ENCODE results near the gene IRF1. TPM values are rescaled to one million over a fixed set of nuclear protein-coding genes. Genes with fewer than 3 reads are reported as not detected.
A peak's percentile ranks its signal among the peaks of the same experiment; 100 is the strongest.
"Not testable (repeated sequence)": the region's sequence is repeated elsewhere in the genome, so short reads cannot be mapped to it uniquely, and the experiment has no call there.

IRF1 gene
- total RNA-seq, 1 donor from 2014 or later: 2.9 TPM

- Histone ChIP-seq H3K36me3 (ENCODE audit: control insufficient read depth, insufficient read depth, low read length) (no peaks in the 10 kb centered on the region), H3K4me3 (ENCODE audit: low read depth, low read length) (no peak overlapping the region), H3K27me3 (ENCODE audit: control insufficient read depth, insufficient read depth, low read length) (no peaks in the 10 kb centered on the region)
- no peak for DNase-seq (ENCODE audit: low read depth)
- FAIRE-seq: no peak
- TF ChIP-seq, protein P1, sequence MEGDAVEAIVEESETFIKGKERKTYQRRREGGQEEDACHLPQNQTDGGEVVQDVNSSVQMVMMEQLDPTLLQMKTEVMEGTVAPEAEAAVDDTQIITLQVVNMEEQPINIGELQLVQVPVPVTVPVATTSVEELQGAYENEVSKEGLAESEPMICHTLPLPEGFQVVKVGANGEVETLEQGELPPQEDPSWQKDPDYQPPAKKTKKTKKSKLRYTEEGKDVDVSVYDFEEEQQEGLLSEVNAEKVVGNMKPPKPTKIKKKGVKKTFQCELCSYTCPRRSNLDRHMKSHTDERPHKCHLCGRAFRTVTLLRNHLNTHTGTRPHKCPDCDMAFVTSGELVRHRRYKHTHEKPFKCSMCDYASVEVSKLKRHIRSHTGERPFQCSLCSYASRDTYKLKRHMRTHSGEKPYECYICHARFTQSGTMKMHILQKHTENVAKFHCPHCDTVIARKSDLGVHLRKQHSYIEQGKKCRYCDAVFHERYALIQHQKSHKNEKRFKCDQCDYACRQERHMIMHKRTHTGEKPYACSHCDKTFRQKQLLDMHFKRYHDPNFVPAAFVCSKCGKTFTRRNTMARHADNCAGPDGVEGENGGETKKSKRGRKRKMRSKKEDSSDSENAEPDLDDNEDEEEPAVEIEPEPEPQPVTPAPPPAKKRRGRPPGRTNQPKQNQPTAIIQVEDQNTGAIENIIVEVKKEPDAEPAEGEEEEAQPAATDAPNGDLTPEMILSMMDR (IDR thresholded peaks at IDR 0.05; ENCODE audit: insufficient read depth, low read length, severe bottlenecking): no peak
Observed at GRCh38 chr5:132528021-132528420, 37.4 kb upstream of the IRF1 start.

GRCh38 chr5:132526974-132527564 lies 36.5 kb upstream of the IRF1 start:
- TF ChIP-seq, protein P1 (IDR thresholded peaks at IDR 0.05; ENCODE audit: insufficient read depth, low read length, severe bottlenecking): no peak
- peak; percentile 43 for FAIRE-seq
- DNase-seq (ENCODE audit: low read depth): peak; percentile 66

DNA sequence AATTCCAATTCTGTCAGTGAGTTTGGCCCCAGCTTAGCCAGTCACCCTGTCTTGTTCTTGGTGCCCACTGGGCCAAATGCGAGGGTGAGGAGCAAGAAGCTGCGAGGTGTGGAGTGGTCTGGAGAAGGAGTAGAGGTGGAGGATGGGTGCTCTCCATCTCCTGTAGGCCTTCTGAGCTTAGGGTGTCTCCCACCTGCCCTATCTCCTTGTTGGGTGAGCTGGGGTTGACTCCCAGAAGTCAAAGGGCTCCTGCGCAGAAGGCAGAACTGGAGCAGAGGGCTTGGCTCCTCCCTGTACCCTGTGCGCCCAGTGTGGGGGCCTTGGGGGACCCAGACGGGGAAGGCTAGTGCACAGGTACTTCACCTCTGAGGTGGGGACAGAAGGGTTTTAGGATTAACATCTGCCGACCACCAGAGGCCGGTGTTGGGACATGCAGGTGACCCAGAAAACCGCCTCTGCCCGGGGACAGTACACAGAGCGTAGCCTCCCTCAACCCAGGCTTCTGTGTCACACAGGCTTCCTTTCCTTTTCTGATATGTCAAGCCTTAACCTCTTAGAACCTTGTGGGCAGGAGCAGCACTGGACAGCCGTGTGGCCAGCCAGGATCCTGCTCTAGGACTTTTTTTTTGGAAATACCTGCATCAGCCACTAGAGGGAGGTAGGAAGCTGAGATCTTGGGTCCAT lies 35.9 kb upstream of the IRF1 start:
- peak; percentile 53 for DNase-seq (ENCODE audit: low read depth)
- Histone ChIP-seq H3K36me3 (ENCODE audit: control insufficient read depth, insufficient read depth, low read length) (no peaks in the 10 kb centered on the region), H3K4me3 (ENCODE audit: low read depth, low read length) (no peak overlapping the region), H3K27me3 (ENCODE audit: control insufficient read depth, insufficient read depth, low read length) (no peaks in the 10 kb centered on the region)
- FAIRE-seq: no peak
- TF ChIP-seq, protein P1 (IDR thresholded peaks at IDR 0.05; ENCODE audit: insufficient read depth, low read length, severe bottlenecking): peak; percentile 78

More at GRCh38 chr5:132526974-132527564, 36.5 kb upstream of the IRF1 start:
- no peak overlapping the region for H3K4me3 ChIP-seq (ENCODE audit: low read depth, low read length)
- H3K36me3 ChIP-seq (ENCODE audit: control insufficient read depth, insufficient read depth, low read length): no peaks in the 10 kb centered on the region
- H3K27me3 ChIP-seq (ENCODE audit: control insufficient read depth, insufficient read depth, low read length): no peaks in the 10 kb centered on the region

DNA sequence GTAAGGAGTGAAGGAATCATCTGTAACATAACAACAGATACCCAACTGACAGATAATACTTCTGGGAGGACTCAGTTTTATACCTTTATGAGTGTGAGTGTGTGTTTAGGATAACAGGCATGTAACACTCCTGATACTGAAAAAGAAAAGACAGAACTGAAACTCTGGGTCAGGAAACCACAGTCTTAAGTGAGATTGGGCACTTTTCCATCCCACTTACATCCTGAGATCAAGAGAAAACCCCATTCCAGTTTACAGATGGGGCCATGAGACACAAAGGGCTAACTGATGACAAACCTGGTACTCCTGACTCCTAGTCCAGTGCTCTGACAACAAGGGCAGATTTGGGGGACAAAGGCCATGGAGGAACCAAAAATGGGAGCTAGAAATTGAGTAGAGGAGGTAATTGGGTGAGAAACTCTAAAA lies 34.7 kb upstream of the IRF1 start:
- FAIRE-seq (no peak), DNase-seq (ENCODE audit: low read depth) (no peak)
- H3K36me3 ChIP-seq (ENCODE audit: control insufficient read depth, insufficient read depth, low read length): no peaks in the 10 kb centered on the region
- TF ChIP-seq, protein P1 (IDR thresholded peaks at IDR 0.05; ENCODE audit: insufficient read depth, low read length, severe bottlenecking): no peak
- H3K27me3 ChIP-seq (ENCODE audit: control insufficient read depth, insufficient read depth, low read length): no peaks in the 10 kb centered on the region
- no peak overlapping the region for H3K4me3 ChIP-seq (ENCODE audit: low read depth, low read length)

DNA sequence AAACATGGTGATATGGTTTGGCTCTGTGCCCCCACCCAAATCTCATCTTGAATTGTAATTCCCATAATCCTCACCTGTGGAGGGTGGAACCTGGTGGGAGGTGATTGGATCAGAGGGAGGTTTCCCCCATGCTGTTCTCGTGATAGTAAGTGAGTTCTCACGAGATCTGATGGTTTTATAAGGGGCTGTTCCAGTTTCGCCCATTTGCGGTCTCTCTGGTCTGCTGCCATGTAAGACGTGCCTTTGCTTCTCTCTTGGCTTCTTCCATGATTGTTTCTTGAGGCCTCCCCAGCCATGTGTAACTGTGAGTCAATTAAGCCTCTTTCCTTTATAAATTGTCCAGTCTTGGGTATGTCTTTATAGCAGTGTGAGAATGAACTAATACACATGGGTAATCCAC lies 34.3 kb upstream of the IRF1 start:
- not testable (repeated sequence) for H3K27me3 ChIP-seq (ENCODE audit: control insufficient read depth, insufficient read depth, low read length); FAIRE-seq; H3K4me3 ChIP-seq (ENCODE audit: low read depth, low read length); DNase-seq (ENCODE audit: low read depth); H3K36me3 ChIP-seq (ENCODE audit: control insufficient read depth, insufficient read depth, low read length)

GRCh38 chr5:132522067-132522466 lies 31.5 kb upstream of the IRF1 start:
- H3K36me3 ChIP-seq (ENCODE audit: control insufficient read depth, insufficient read depth, low read length); FAIRE-seq; DNase-seq (ENCODE audit: low read depth); H3K27me3 ChIP-seq (ENCODE audit: control insufficient read depth, insufficient read depth, low read length); H3K4me3 ChIP-seq (ENCODE audit: low read depth, low read length): not testable (repeated sequence)

GRCh38 chr5:132513618-132514336 lies 23.2 kb upstream of the IRF1 start:
- not testable (repeated sequence) for H3K27me3 ChIP-seq (ENCODE audit: control insufficient read depth, insufficient read depth, low read length); H3K4me3 ChIP-seq (ENCODE audit: low read depth, low read length); H3K36me3 ChIP-seq (ENCODE audit: control insufficient read depth, insufficient read depth, low read length); FAIRE-seq; DNase-seq (ENCODE audit: low read depth)

All from bronchial epithelial cell (primary cell).